Heart left ventricle (tissue), 16 donors: ENCODE results near the gene CDH18. TPM values are rescaled to one million over a fixed set of nuclear protein-coding genes. Genes with fewer than 3 reads are reported as not detected.

Source experiments
- ATAC-seq, 4 donors: fragments of 200-7000 bp; cut with Tn5 transposase; one replicate each; pipeline ENCODE4 v1.9.1; 2020 to 2022; ENCODE audit warnings: moderate library complexity in 4 of 4, mild to moderate bottlenecking in 3 of 4, moderate number of reproducible peaks in 1 of 4
- DNase-seq, 5 donors: peaks; one replicate each; pipeline ENCODE4 v3.0.0-alpha.2; 2020
- H3K27ac ChIP-seq, 12 donors: fragments of 200-600 bp; sonication (generic) in 4 of 12; one replicate each; pipeline versions ENCODE4 v1.5.0 to v1.8.0; 2016 to 2022; ENCODE audit warnings: mild to moderate bottlenecking in 2 of 12
- H3K27me3 ChIP-seq, 9 donors: fragments of 200-600 bp; sonication (generic) in 2 of 9; one replicate each; pipeline versions ENCODE4 v1.5.1 to v1.8.0; 2016 to 2022; ENCODE audit warnings: mild to moderate bottlenecking in 3 of 9
- H3K36me3 ChIP-seq, 9 donors: fragments of 200-600 bp; sonication (generic) in 2 of 9; one replicate each; pipeline versions ENCODE4 v1.5.0 to v1.8.0; 2018 to 2022; ENCODE audit warnings: mild to moderate bottlenecking in 2 of 9
- H3K4me1 ChIP-seq, 12 donors: fragments of 200-600 bp; sonication (generic) in 4 of 12; one replicate each; pipeline versions ENCODE4 v1.5.0 to v1.8.0; 2016 to 2022; ENCODE audit warnings: mild to moderate bottlenecking in 3 of 12
- H3K4me3 ChIP-seq, 12 donors: fragments of 200-600 bp; sonication (generic) in 4 of 12; one replicate each; pipeline versions ENCODE4 v1.5.0 to v1.8.0; 2017 to 2022; ENCODE audit warnings: mild to moderate bottlenecking in 9 of 12, moderate library complexity in 4 of 12
- H3K9me3 ChIP-seq, 12 donors: fragments of 200-600 bp; sonication (generic) in 4 of 12; one replicate each; pipeline versions ENCODE4 v1.5.0 to v1.8.0; 2016 to 2022; ENCODE audit warnings: mild to moderate bottlenecking in 1 of 12
- CTCF ChIP-seq, 12 donors: fragments of 200-600 bp; sonication (generic) in 4 of 12; IDR thresholded peaks; one replicate each; pipeline versions ENCODE4 v1.5.0 to v1.8.0; 2018 to 2022; ENCODE audit warnings: antibody characterized with exemption in 12 of 12, mild to moderate bottlenecking in 5 of 12
- POLR2A ChIP-seq, 2 donors: fragments of 450-650 bp; IDR thresholded peaks; one replicate each; pipeline ENCODE4 v1.6.1; 2017; ENCODE audit warnings: antibody characterized with exemption in 2 of 2, mild to moderate bottlenecking in 2 of 2, moderate library complexity in 2 of 2
- WGBS, 4 donors: extraction: QIAGEN DNeasy Blood & Tissue Kit in 2 of 4; methylation state at CpG; one replicate each; pipeline versions ENCODE4 v1.1.5 to v1.1.7; 2013 to 2018; 5-methylcytosine and 5-hydroxymethylcytosine counted together
- intact Hi-C, 10 donors: fragments of 100-400 bp; cut with DNase I; formaldehyde crosslinking; loops; one replicate each; pipeline versions ENCODE4 v1.11.1 to v1.14.2; 2022
- polyA plus RNA-seq, 2 donors: library from polyadenylated mRNA; stranded (reverse); fragments of 200-250 nt; gene quantifications; one replicate each; pipeline ENCODE4 v1.2.3, GENCODE V29; 2013
- total RNA-seq, 9 donors: library from RNA; depleted of rRNA in 2 of 9; stranded (reverse); fragments of >200 nt in 2 of 9; fragmentation: NEBNext Ultra II Directional in 3 of 9; extraction: Animal tissue kit (Norgen Biotek cat#: 25700) in 3 of 9; gene quantifications; one replicate each; pipeline versions ENCODE4 v1.1.0 to v1.2.4, GENCODE V29; 2016 to 2023
- donor health status: ischemic (EF 13 %, LVEDD 7.1; RV severe dilation, severe dysfunction).
- donor health status: healthy with polysubstance abuse.
- donor health status: DM: no; HTN: yes; CAD: no.
- donor health status: DM: no; HTN: no; CAD: no.
- donor health status: ischemic (EF 25% LVEDD 6.9; RV normal size, moderate dysfunction).
- donor health status: ischemic (EF 25% LVEDD 5.7; RV mildly dilated, moderate dysfunction).
- donor health status: healthy.
- donor health status: DM: yes; HTN: yes; CAD: no.
- donor health status: ischemic (EF 35%, LVEDD 5.7; RV mildly dilated, moderate dysfunction).
- donor health status: nonischemic (EF 11% LVEDD 7.7; RV severe dilation, severe dysfunction).
- donor health status: DM: yes; HTN: yes; CAD: no.
- donor health status: PGD.
- donor health status: ischemic (EF 29% LVEDD 5.4; RV normal size, mild dysfunction).
- donor health status: nonischemic (EF 23%, LVEDD 6.1; RV moderate dilation, normal function).

The CDH18 gene
- total and polyA plus RNA-seq, 11 donors = 0.75 TPM; not detected in 10

DNA sequence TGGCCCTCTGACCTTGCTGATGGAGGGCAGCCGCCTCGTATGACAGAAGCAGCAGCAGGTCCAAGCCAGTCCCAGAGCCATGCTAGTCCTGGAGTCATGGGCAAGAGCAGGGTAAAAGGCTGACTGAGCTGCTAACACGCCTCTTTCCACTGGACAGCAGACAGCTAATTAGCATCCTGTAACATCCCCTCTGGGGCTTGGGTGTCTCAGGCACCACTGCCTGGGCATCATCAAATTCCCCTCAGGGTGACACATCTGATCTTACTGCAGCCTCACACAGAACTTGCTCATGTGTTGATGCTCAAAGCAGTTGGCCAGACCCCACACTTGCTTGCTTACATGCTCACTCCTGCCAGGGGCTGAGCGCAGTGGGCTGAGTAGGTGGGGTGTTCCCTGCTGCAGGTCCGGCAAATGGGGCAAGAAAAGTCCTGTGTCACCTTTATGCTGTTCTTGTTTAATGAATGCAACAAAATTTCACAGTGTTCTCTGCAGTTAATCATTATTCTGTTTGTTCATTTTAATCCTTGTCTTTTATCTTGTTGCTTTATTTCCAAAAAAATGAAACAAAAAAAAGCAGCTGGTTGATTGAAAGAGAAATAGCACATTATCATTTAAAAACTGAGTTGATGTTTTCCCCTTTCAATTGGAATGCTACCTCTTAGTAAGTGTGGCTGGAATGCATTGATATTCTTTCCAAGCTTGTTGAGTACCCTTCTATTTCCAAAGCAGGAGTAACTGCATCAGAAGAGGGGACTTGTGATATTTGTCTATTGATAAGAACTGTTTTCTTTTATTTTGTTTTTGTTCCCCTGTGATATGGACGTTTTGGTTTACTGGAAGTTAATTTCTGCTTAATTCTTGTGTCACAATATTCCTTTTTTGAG lies 254.1 kb downstream of the CDH18 start:
- no peak overlapping the region for H3K27ac ChIP-seq
- no peak for TF ChIP-seq CTCF (IDR thresholded peaks at IDR 0.05)
- no peak for TF ChIP-seq POLR2A (IDR thresholded peaks at IDR 0.05)
- H3K9me3 ChIP-seq = peaks cover 0 to 15% (median 0%) of the 10 kb centered on the region in 12 donors
- intact Hi-C loops = no loop called here
- ATAC-seq = no peak
- no peak for DNase-seq
- H3K36me3 ChIP-seq = no peaks in the 10 kb centered on the region
- no peak overlapping the region for H3K4me3 ChIP-seq
- H3K4me1 ChIP-seq = no peaks in the 10 kb centered on the region
- no peaks in the 10 kb centered on the region for H3K27me3 ChIP-seq
- WGBS, 4 donors = 67 to 80% (median 76%) methylated on average over 6 of the region's 6 CpGs

DNA sequence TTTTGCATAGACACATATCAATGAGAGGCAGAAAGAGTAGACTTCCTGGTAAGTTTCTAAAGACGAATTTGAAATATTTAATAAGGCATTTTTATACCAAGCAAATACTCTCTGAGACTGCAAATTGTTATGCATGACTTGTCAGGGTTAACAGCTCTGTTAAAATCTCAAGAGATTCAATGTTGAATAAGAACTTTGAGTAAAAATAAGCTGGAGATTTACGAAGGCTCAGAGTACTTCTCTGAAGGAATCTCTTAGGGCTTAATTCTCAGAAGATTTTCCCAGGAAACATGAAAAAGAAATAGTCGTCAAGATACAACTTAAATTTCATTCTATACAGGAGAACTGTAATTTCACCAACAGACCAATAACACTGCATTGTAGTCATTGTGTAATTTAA lies 259.4 kb downstream of the CDH18 start:
- no peak for ATAC-seq
- intact Hi-C loops = no loop called here
- 45 to 55% (median 50%) methylated on average over 3 of the region's 3 CpGs for WGBS, 4 donors
- H3K36me3 ChIP-seq = no peaks in the 10 kb centered on the region
- TF ChIP-seq POLR2A (IDR thresholded peaks at IDR 0.05) = no peak
- no peak for TF ChIP-seq CTCF (IDR thresholded peaks at IDR 0.05)
- no peak overlapping the region for H3K27ac ChIP-seq
- H3K27me3 ChIP-seq = no peaks in the 10 kb centered on the region
- peaks cover 0 to 12% (median 1%) of the 10 kb centered on the region in 12 donors for H3K9me3 ChIP-seq
- DNase-seq = no peak
- no peak overlapping the region for H3K4me3 ChIP-seq
- H3K4me1 ChIP-seq = no peaks in the 10 kb centered on the region

GRCh38 chr5:19719109-19719508 lies 268.9 kb downstream of the CDH18 start:
- no peak overlapping the region for H3K4me3 ChIP-seq
- no peaks in the 10 kb centered on the region for H3K27me3 ChIP-seq
- intact Hi-C loops = no loop called here
- peaks cover 0 to 16% (median 0%) of the 10 kb centered on the region in 12 donors for H3K9me3 ChIP-seq
- DNase-seq = no peak
- ATAC-seq = no peak
- WGBS, 4 donors = 56 to 61% (median 58%) methylated on average over 3 of the region's 3 CpGs
- TF ChIP-seq POLR2A (IDR thresholded peaks at IDR 0.05) (no peak), CTCF (IDR thresholded peaks at IDR 0.05) (no peak)
- H3K36me3 ChIP-seq = no peaks in the 10 kb centered on the region
- H3K4me1 ChIP-seq = no peaks in the 10 kb centered on the region
- no peak overlapping the region for H3K27ac ChIP-seq

- intact Hi-C loops = no loop called here
- Histone ChIP-seq H3K4me1 (no peaks in the 10 kb centered on the region), H3K9me3 (peaks cover 0 to 5% (median 0%) of the 10 kb centered on the region in 12 donors), H3K27ac (no peak overlapping the region), H3K36me3 (no peaks in the 10 kb centered on the region), H3K27me3 (no peaks in the 10 kb centered on the region), H3K4me3 (no peak overlapping the region)
- ATAC-seq (no peak), DNase-seq (no peak)
- WGBS, 4 donors = 83 to 95% (median 86%) methylated on average over 1 of the region's 1 CpG
- TF ChIP-seq POLR2A (IDR thresholded peaks at IDR 0.05) = no peak
- TF ChIP-seq CTCF (IDR thresholded peaks at IDR 0.05) = no peak
These were observed 274.3 kb downstream of the CDH18 start for GRCh38 chr5:19713740-19714139.
